Endodermal cell (in vitro differentiated cells): ENCODE data around the gene PTPRN2. TPM values are rescaled to one million over a fixed set of nuclear protein-coding genes. Genes with fewer than 3 reads are reported as not detected.

Source experiments
- DNase-seq: peaks from one replicate; pipeline ENCODE4 v3.0.0-alpha.2; 2017
- H3K27ac ChIP-seq: 2 replicates; pipeline ENCODE4 v1.5.1; 2013; ENCODE audit warnings: mild to moderate bottlenecking, low read depth, low read length, moderate library complexity
- H3K27me3 ChIP-seq: 2 replicates; pipeline ENCODE4 v1.6.1; 2013; ENCODE audit warnings: mild to moderate bottlenecking, low read length, moderate library complexity; ENCODE audit not compliant: insufficient read depth, control insufficient read depth, poor library complexity, severe bottlenecking
- H3K36me3 ChIP-seq: 2 replicates; pipeline ENCODE4 v1.7.0; 2013; ENCODE audit warnings: mild to moderate bottlenecking, low read length, moderate library complexity; ENCODE audit not compliant: control insufficient read depth, insufficient read depth
- H3K4me1 ChIP-seq: one replicate; pipeline ENCODE4 v1.7.0; 2013; ENCODE audit warnings: low read length; ENCODE audit not compliant: control insufficient read depth, insufficient read depth
- H3K4me3 ChIP-seq: 2 replicates; pipeline ENCODE4 v1.5.1; 2013; ENCODE audit warnings: mild to moderate bottlenecking, low read length, moderate library complexity
- H3K9ac ChIP-seq: 2 replicates; pipeline ENCODE4 v1.6.1; 2013; ENCODE audit warnings: mild to moderate bottlenecking, low read length, moderate library complexity; ENCODE audit not compliant: poor library complexity, severe bottlenecking; ENCODE audit errors: extremely low read depth
- H3K9me3 ChIP-seq: 2 replicates; pipeline ENCODE4 v1.6.1; 2013; ENCODE audit warnings: mild to moderate bottlenecking, low read length, moderate library complexity; ENCODE audit not compliant: control insufficient read depth
- H3K27ac Mint-ChIP-seq: 2 replicates; pipeline ENCODE4 v1.8.0; 2020; ENCODE audit warnings: mixed read lengths
- H3K27me3 Mint-ChIP-seq: 2 replicates; pipeline ENCODE4 v1.8.0; 2021; ENCODE audit warnings: mild to moderate bottlenecking, mixed read lengths; ENCODE audit not compliant: insufficient read depth
- H3K36me3 Mint-ChIP-seq: 2 replicates; pipeline ENCODE4 v1.8.0; 2020; ENCODE audit warnings: low read depth, mixed read lengths
- H3K4me1 Mint-ChIP-seq: 2 replicates; pipeline ENCODE4 v1.8.0; 2020; ENCODE audit warnings: mixed read lengths
- H3K4me3 Mint-ChIP-seq: 2 replicates; pipeline ENCODE4 v1.8.0; 2020; ENCODE audit warnings: mild to moderate bottlenecking, moderate library complexity, mixed read lengths
- H3K9me3 Mint-ChIP-seq: 2 replicates; pipeline ENCODE4 v1.8.0; 2020; ENCODE audit warnings: mild to moderate bottlenecking, mixed read lengths
- CTCF ChIP-seq: fragments of 200-600 bp; sonication (generic); conservative IDR thresholded peaks from 2 replicates; pipeline ENCODE4 v1.5.0; 2021; ENCODE audit warnings: antibody characterized with exemption, mild to moderate bottlenecking
- WGBS, 2 experiments: methylation state at CpG; one replicate each; pipeline versions ENCODE4 v1.1.5 to v1.1.7; 2013; ENCODE audit warnings: missing lambda C conversion rate in 2 of 2, mixed read lengths in 1 of 2; ENCODE audit not compliant: insufficient coverage in 1 of 2, insufficient read length in 1 of 2; 5-methylcytosine and 5-hydroxymethylcytosine counted together
- total RNA-seq, 2 donors: library from RNA; stranded (reverse); fragmentation: NEBNext Ultra II Directional in 1 of 2; extraction: Animal tissue kit (Norgen Biotek cat#: 25700) in 1 of 2; gene quantifications; 2 replicates in 1 of 2; 3 replicates in 1 of 2; pipeline ENCODE4 v1.2.1, GENCODE V29; 2021

Gene PTPRN2
- total RNA-seq, 2 donors from 2014 or later = 0.69 to 1.2 TPM

- Mint-ChIP-seq H3K27ac (no peak overlapping the region), H3K4me1 (no peaks in the 10 kb centered on the region), H3K9me3 (no peaks in the 10 kb centered on the region), H3K4me3 (no peak overlapping the region), H3K27me3 (peaks cover 9% of the 10 kb centered on the region), H3K36me3 (no peaks in the 10 kb centered on the region)
- Histone ChIP-seq H3K9me3 (peaks cover 60% of the 10 kb centered on the region), H3K36me3 (no peaks in the 10 kb centered on the region), H3K9ac (no peak overlapping the region), H3K27ac (no peak overlapping the region), H3K4me1 (no peaks in the 10 kb centered on the region), H3K27me3 (no peaks in the 10 kb centered on the region), H3K4me3 (no peak overlapping the region)
- no peak for TF ChIP-seq CTCF
- DNase-seq = peak; percentile 31
- 87 to 91% methylated on average over 26 to 69 of the region's 69 CpGs for WGBS, 2 experiments
Measured at GRCh38 chr7:158556721-158557440, 30.7 kb downstream of the PTPRN2 start.

- no peak for DNase-seq
- no peaks in the 10 kb centered on the region for H3K4me1 ChIP-seq
- no peak for TF ChIP-seq CTCF
- Mint-ChIP-seq H3K9me3 (no peaks in the 10 kb centered on the region), H3K4me3 (no peak overlapping the region), H3K27ac (no peak overlapping the region), H3K36me3 (no peaks in the 10 kb centered on the region), H3K27me3 (peaks cover 6% of the 10 kb centered on the region), H3K4me1 (peaks cover 5% of the 10 kb centered on the region)
- H3K4me3 ChIP-seq = no peak overlapping the region
- WGBS, 2 experiments = 83 to 87% methylated on average over 10 to 18 of the region's 18 CpGs
- no peak overlapping the region for H3K27ac ChIP-seq
- H3K9me3 ChIP-seq = peaks cover 57% of the 10 kb centered on the region
- no peaks in the 10 kb centered on the region for H3K36me3 ChIP-seq
- H3K9ac ChIP-seq = no peak overlapping the region
- no peaks in the 10 kb centered on the region for H3K27me3 ChIP-seq
Measured at GRCh38 chr7:158555034-158555520, 32.5 kb downstream of the PTPRN2 start.

- no peak for DNase-seq
- Histone ChIP-seq H3K9ac (no peak overlapping the region), H3K36me3 (no peaks in the 10 kb centered on the region), H3K27me3 (no peaks in the 10 kb centered on the region), H3K4me1 (no peaks in the 10 kb centered on the region), H3K27ac (no peak overlapping the region), H3K4me3 (no peak overlapping the region), H3K9me3 (peaks cover 50% of the 10 kb centered on the region)
- Mint-ChIP-seq H3K9me3 (no peaks in the 10 kb centered on the region), H3K4me1 (peaks cover 5% of the 10 kb centered on the region), H3K4me3 (no peak overlapping the region), H3K27ac (no peak overlapping the region), H3K36me3 (no peaks in the 10 kb centered on the region), H3K27me3 (peaks cover 13% of the 10 kb centered on the region)
- WGBS, 2 experiments = 81 to 89% methylated on average over 7 to 12 of the region's 12 CpGs
- TF ChIP-seq CTCF = no peak
Measured at GRCh38 chr7:158550886-158551452, 36.7 kb downstream of the PTPRN2 start.
